Adrenal gland (tissue), 5 donors: ENCODE results near the gene PDE3A.

Experiments used
- CTCF ChIP-seq, 6 experiments: fragments of 450-650 bp in 4 of 6; fragments of 200-600 bp in 2 of 6; sonication (generic) in 1 of 6; IDR thresholded peaks; 1 replicate in 5 of 6; 2 replicates in 1 of 6; pipeline versions ENCODE4 v1.5.1 to v1.8.0; 2016 to 2021; ENCODE audit warnings: antibody characterized with exemption in 6 of 6, mild to moderate bottlenecking in 2 of 6, moderate library complexity in 1 of 6
- POLR2A ChIP-seq, 2 donors: fragments of 450-650 bp; IDR thresholded peaks; one replicate each; pipeline ENCODE4 v1.6.1; 2017; ENCODE audit warnings: antibody characterized with exemption in 2 of 2, mild to moderate bottlenecking in 2 of 2, moderate library complexity in 1 of 2
- donor health status: DM: no; HTN: no; CAD: no.

- TF ChIP-seq CTCF (IDR thresholded peaks at IDR 0.05), result no peak
- no peak for TF ChIP-seq POLR2A (IDR thresholded peaks at IDR 0.05)
Observed at GRCh38 chr12:20434996-20435395, 66.7 kb downstream of the PDE3A start.
